Hepatocyte (in vitro differentiated cells): ENCODE data around the gene LINC00632.

Experiments used
- CTCF ChIP-seq: fragments of 200-600 bp; sonication (generic); IDR thresholded peaks from 2 replicates; pipeline ENCODE4 v1.5.1; 2016; ENCODE audit warnings: antibody characterized with exemption, mild to moderate bottlenecking; ENCODE audit not compliant: poor library complexity
- EZH2 ChIP-seq: fragments of 200-600 bp; sonication (generic); IDR thresholded peaks from 2 replicates; pipeline ENCODE4 v1.6.1; 2016; ENCODE audit warnings: antibody characterized with exemption, mild to moderate bottlenecking, borderline replicate concordance

GRCh38 chrX:140794642-140795041, 85.1 kb downstream of the LINC00632 start:
- no peak for TF ChIP-seq EZH2
- TF ChIP-seq CTCF, result no peak
